ENCODE data around the gene RAB3B. TPM values are rescaled to one million over a fixed set of nuclear protein-coding genes. Genes with fewer than 3 reads are reported as not detected.
A peak's percentile ranks its signal among the peaks of the same experiment; 100 is the strongest.

RAB3B gene
- total and polyA plus RNA-seq, 2 experiments from 2014 or later, result 9.7 to 24.7 TPM

DNA sequence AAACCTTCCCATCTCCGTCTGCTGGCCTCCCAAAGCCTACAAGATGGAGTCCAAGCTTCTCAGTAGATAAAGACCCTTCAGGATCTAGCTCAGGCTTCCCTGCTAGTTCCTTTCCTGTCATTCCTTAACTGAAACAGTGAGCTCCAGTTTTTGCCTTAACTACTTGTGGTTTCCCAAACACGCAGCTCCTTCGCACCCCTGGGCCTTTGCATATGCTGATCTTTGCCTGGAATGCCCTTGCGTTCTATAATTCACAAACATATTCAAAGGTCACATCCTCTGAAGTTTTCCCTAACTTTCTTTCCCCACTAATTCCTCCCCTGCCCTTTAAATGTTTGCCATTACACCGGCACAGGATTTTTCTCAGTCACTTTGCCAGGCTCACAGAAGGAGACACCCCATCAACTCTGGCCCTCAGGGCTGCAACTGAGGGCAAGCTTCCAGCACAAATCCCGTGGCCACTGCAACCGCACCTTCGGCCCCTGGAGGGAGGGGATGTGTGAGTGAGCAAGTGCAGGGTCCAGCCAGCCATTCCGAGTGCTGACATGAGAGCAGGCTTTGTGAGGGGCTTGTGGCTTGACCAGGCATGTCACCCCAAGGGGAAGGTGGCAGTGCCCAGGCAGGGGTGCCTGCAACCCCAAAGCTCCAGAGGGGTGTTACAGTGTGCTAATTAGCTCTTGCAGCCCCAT is 41.3 kb downstream of the RAB3B start:
- H2AFZ ChIP-seq, result no peak overlapping the region

DNA sequence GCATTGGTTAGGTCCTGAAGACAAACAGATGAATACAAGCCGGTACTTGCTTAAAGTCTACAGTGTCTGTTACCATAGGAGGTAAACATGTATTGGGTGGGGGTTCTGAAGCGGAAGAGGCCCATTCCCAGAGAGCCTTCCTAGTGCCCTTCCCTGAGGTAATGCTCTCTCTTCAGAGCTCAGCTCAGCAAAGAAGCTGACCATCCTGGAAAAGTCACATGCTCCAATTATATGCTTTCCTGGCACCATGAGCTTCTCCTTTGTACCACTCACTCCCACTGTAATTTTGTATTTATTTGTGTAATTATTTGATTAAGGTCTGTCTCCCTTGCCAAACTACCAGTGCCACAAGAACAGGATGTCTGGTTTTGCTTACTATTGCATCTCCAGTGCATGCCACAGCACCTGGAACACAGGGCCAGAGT is 42.0 kb downstream of the RAB3B start:
- no peaks in the 10 kb centered on the region for H3K79me2 ChIP-seq
- H3K4me3 ChIP-seq, result no peak overlapping the region
- H3K9me3 ChIP-seq (ENCODE audit: low read depth), result no peaks in the 10 kb centered on the region
- H2AFZ ChIP-seq, result no peak overlapping the region
- H3K27ac ChIP-seq, result peak overlapping the region; percentile 16
- no peaks in the 10 kb centered on the region for H4K20me1 ChIP-seq (ENCODE audit: insufficient read depth, poor library complexity, severe bottlenecking)
- H3K27me3 ChIP-seq, result no peaks in the 10 kb centered on the region
- H3K36me3 ChIP-seq (replicated peaks; ENCODE audit: insufficient read depth, low read depth), result no peaks in the 10 kb centered on the region
- DNase-seq (ENCODE audit: low spot score), result no peak
- H3K4me1 ChIP-seq (ENCODE audit: insufficient read depth), result no peaks in the 10 kb centered on the region
- 83% methylated on average over 2 of the region's 2 CpGs for WGBS (ENCODE audit: low lambda C conversion rate, missing lambda C conversion rate)
- TF ChIP-seq EZH2 (IDR thresholded peaks at IDR 0.05; ENCODE audit: borderline replicate concordance) (no peak), EZH2phosphoT487 (IDR thresholded peaks at IDR 0.05; ENCODE audit: low read depth, severe bottlenecking, unreplicated experiment) (no peak)
- TF ChIP-seq, protein P1, sequence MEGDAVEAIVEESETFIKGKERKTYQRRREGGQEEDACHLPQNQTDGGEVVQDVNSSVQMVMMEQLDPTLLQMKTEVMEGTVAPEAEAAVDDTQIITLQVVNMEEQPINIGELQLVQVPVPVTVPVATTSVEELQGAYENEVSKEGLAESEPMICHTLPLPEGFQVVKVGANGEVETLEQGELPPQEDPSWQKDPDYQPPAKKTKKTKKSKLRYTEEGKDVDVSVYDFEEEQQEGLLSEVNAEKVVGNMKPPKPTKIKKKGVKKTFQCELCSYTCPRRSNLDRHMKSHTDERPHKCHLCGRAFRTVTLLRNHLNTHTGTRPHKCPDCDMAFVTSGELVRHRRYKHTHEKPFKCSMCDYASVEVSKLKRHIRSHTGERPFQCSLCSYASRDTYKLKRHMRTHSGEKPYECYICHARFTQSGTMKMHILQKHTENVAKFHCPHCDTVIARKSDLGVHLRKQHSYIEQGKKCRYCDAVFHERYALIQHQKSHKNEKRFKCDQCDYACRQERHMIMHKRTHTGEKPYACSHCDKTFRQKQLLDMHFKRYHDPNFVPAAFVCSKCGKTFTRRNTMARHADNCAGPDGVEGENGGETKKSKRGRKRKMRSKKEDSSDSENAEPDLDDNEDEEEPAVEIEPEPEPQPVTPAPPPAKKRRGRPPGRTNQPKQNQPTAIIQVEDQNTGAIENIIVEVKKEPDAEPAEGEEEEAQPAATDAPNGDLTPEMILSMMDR (IDR thresholded peaks at IDR 0.05; ENCODE audit: poor library complexity), result no peak
- no peaks in the 10 kb centered on the region for H3K9me2 ChIP-seq (replicated peaks; ENCODE audit: insufficient read depth)
- no peak overlapping the region for H3K4me2 ChIP-seq

More for the DNA sequence above, 41.3 kb downstream of the RAB3B start:
- whole genome bisulfite sequencing (ENCODE audit: low lambda C conversion rate, missing lambda C conversion rate), result 75% methylated on average over 9 of the region's 9 CpGs
- no peak for DNase-seq (ENCODE audit: low spot score)
- no peaks in the 10 kb centered on the region for H3K4me1 ChIP-seq (ENCODE audit: insufficient read depth)
- H3K36me3 ChIP-seq (replicated peaks; ENCODE audit: insufficient read depth, low read depth), result no peaks in the 10 kb centered on the region
- H3K4me3 ChIP-seq, result no peak overlapping the region
- no peak overlapping the region for H3K4me2 ChIP-seq
- H3K79me2 ChIP-seq, result no peaks in the 10 kb centered on the region
- no peaks in the 10 kb centered on the region for H3K9me2 ChIP-seq (replicated peaks; ENCODE audit: insufficient read depth)
- H3K9me3 ChIP-seq (ENCODE audit: low read depth), result no peaks in the 10 kb centered on the region
- no peaks in the 10 kb centered on the region for H4K20me1 ChIP-seq (ENCODE audit: insufficient read depth, poor library complexity, severe bottlenecking)
- H3K27me3 ChIP-seq, result no peaks in the 10 kb centered on the region
- TF ChIP-seq, protein P1 (IDR thresholded peaks at IDR 0.05; ENCODE audit: poor library complexity), result no peak
- TF ChIP-seq EZH2 (IDR thresholded peaks at IDR 0.05; ENCODE audit: borderline replicate concordance) (no peak), EZH2phosphoT487 (IDR thresholded peaks at IDR 0.05; ENCODE audit: low read depth, severe bottlenecking, unreplicated experiment) (no peak)
- peak overlapping the region; percentile 16 for H3K27ac ChIP-seq

DNA sequence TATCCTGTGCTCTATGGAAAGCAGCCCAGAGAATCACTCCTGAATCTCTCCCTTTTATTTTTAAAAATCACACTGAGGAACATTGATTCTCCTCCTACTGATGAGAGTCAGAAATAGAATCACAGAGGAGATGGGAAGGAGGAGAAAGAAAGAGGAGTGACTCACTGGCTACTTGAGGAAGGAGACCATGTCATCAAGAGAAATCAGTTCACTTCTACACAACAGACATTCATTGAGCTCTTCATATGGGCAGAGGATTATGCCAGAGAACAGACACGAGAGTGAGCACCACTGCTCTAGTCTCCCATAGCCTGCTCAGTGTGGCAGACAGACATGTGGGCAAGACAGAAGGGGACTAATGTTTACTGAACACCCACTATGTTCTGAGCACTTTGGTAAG is 44.2 kb downstream of the RAB3B start:
- no peak overlapping the region for H3K4me3 ChIP-seq
- no peaks in the 10 kb centered on the region for H3K79me2 ChIP-seq
- H3K9me2 ChIP-seq (replicated peaks; ENCODE audit: insufficient read depth), result no peaks in the 10 kb centered on the region
- H4K20me1 ChIP-seq (ENCODE audit: insufficient read depth, poor library complexity, severe bottlenecking), result no peaks in the 10 kb centered on the region
- no peak for DNase-seq (ENCODE audit: low spot score)
- no peaks in the 10 kb centered on the region for H3K36me3 ChIP-seq (replicated peaks; ENCODE audit: insufficient read depth, low read depth)
- H3K27ac ChIP-seq, result no peak overlapping the region
- no peak overlapping the region for H3K4me2 ChIP-seq
- H3K27me3 ChIP-seq, result no peaks in the 10 kb centered on the region
- 86% methylated on average over 1 of the region's 1 CpG for WGBS (ENCODE audit: low lambda C conversion rate, missing lambda C conversion rate)
- no peak overlapping the region for H2AFZ ChIP-seq
- no peaks in the 10 kb centered on the region for H3K9me3 ChIP-seq (ENCODE audit: low read depth)
- H3K4me1 ChIP-seq (ENCODE audit: insufficient read depth), result no peaks in the 10 kb centered on the region
- TF ChIP-seq EZH2 (IDR thresholded peaks at IDR 0.05; ENCODE audit: borderline replicate concordance) (no peak), EZH2phosphoT487 (IDR thresholded peaks at IDR 0.05; ENCODE audit: low read depth, severe bottlenecking, unreplicated experiment) (no peak)
- TF ChIP-seq, protein P1 (IDR thresholded peaks at IDR 0.05; ENCODE audit: poor library complexity), result no peak
